Measurements from ENCODE around the gene PUS1.

Gene PUS1

DNA sequence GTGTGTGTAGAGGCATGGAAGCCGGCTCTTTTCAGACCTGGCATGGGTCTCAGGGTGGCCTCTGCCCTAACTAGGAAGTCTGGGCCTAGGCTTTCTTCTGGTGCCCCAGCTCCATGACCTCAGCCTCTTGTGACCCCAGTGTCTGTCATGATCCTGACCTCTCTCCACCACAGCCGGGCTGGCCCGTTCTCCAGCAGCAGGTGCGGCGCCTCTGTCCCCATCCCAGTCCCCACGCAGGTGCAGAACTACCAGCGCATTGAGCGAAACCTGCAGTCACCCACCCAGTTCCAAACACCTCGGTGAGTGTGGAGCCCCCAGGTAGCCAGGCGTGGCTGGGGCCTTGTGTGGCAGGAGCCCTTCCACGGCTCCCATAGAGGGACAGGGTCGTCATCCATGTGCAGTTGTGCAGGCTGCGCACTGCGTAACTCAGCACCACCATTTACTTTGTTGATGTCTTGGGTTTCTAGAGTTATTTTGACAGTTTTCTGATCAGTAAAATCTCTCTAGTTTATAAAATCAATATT lies 14.8 kb upstream of the PUS1 start:
- TF ChIP-seq ZFP30 (CRISPR knock-in tag; IDR thresholded peaks at IDR 0.05) (no peak), BACH2 (CRISPR knock-in tag; IDR thresholded peaks at IDR 0.05; ENCODE audit: borderline replicate concordance) (no peak), ZNF565 (CRISPR knock-in tag; conservative IDR thresholded peaks at IDR 0.05; ENCODE audit: low read depth) (no peak), PPARA (CRISPR knock-in tag; IDR thresholded peaks at IDR 0.05; ENCODE audit: borderline replicate concordance) (no peak), TOX (CRISPR knock-in tag; IDR thresholded peaks at IDR 0.05; ENCODE audit: borderline replicate concordance) (no peak), ZNF8 (CRISPR knock-in tag; IDR thresholded peaks at IDR 0.05) (no peak), ZFP3 (CRISPR knock-in tag; IDR thresholded peaks at IDR 0.05) (no peak), ZNF70 (CRISPR knock-in tag; IDR thresholded peaks at IDR 0.05) (no peak), RARB (CRISPR knock-in tag; IDR thresholded peaks at IDR 0.05) (no peak), SNAI2 (CRISPR knock-in tag; IDR thresholded peaks at IDR 0.05) (no peak), ZC3H10 (CRISPR knock-in tag; IDR thresholded peaks at IDR 0.05) (no peak), ISL1 (CRISPR knock-in tag; IDR thresholded peaks at IDR 0.05) (no peak), GLIS3 (CRISPR knock-in tag; IDR thresholded peaks at IDR 0.05) (no peak), OSR1 (CRISPR knock-in tag; IDR thresholded peaks at IDR 0.05) (no peak)
- TF ChIP-seq, protein P1, sequence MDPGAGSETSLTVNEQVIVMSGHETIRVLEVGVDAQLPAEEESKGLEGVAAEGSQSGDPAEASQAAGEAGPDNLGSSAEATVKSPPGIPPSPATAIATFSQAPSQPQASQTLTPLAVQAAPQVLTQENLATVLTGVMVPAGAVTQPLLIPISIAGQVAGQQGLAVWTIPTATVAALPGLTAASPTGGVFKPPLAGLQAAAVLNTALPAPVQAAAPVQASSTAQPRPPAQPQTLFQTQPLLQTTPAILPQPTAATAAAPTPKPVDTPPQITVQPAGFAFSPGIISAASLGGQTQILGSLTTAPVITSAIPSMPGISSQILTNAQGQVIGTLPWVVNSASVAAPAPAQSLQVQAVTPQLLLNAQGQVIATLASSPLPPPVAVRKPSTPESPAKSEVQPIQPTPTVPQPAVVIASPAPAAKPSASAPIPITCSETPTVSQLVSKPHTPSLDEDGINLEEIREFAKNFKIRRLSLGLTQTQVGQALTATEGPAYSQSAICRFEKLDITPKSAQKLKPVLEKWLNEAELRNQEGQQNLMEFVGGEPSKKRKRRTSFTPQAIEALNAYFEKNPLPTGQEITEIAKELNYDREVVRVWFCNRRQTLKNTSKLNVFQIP (CRISPR knock-in tag; IDR thresholded peaks at IDR 0.05; ENCODE audit: borderline replicate concordance, low read depth): no peak
- TF ChIP-seq, protein P2, sequence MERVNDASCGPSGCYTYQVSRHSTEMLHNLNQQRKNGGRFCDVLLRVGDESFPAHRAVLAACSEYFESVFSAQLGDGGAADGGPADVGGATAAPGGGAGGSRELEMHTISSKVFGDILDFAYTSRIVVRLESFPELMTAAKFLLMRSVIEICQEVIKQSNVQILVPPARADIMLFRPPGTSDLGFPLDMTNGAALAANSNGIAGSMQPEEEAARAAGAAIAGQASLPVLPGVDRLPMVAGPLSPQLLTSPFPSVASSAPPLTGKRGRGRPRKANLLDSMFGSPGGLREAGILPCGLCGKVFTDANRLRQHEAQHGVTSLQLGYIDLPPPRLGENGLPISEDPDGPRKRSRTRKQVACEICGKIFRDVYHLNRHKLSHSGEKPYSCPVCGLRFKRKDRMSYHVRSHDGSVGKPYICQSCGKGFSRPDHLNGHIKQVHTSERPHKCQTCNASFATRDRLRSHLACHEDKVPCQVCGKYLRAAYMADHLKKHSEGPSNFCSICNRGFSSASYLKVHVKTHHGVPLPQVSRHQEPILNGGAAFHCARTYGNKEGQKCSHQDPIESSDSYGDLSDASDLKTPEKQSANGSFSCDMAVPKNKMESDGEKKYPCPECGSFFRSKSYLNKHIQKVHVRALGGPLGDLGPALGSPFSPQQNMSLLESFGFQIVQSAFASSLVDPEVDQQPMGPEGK (CRISPR knock-in tag; IDR thresholded peaks at IDR 0.05; ENCODE audit: borderline replicate concordance): no peak
- TF ChIP-seq, protein P3, sequence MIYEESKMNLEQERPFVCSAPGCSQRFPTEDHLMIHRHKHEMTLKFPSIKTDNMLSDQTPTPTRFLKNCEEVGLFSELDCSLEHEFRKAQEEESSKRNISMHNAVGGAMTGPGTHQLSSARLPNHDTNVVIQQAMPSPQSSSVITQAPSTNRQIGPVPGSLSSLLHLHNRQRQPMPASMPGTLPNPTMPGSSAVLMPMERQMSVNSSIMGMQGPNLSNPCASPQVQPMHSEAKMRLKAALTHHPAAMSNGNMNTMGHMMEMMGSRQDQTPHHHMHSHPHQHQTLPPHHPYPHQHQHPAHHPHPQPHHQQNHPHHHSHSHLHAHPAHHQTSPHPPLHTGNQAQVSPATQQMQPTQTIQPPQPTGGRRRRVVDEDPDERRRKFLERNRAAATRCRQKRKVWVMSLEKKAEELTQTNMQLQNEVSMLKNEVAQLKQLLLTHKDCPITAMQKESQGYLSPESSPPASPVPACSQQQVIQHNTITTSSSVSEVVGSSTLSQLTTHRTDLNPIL (CRISPR knock-in tag; IDR thresholded peaks at IDR 0.05; ENCODE audit: low read depth): no peak
- TF ChIP-seq, protein P4, sequence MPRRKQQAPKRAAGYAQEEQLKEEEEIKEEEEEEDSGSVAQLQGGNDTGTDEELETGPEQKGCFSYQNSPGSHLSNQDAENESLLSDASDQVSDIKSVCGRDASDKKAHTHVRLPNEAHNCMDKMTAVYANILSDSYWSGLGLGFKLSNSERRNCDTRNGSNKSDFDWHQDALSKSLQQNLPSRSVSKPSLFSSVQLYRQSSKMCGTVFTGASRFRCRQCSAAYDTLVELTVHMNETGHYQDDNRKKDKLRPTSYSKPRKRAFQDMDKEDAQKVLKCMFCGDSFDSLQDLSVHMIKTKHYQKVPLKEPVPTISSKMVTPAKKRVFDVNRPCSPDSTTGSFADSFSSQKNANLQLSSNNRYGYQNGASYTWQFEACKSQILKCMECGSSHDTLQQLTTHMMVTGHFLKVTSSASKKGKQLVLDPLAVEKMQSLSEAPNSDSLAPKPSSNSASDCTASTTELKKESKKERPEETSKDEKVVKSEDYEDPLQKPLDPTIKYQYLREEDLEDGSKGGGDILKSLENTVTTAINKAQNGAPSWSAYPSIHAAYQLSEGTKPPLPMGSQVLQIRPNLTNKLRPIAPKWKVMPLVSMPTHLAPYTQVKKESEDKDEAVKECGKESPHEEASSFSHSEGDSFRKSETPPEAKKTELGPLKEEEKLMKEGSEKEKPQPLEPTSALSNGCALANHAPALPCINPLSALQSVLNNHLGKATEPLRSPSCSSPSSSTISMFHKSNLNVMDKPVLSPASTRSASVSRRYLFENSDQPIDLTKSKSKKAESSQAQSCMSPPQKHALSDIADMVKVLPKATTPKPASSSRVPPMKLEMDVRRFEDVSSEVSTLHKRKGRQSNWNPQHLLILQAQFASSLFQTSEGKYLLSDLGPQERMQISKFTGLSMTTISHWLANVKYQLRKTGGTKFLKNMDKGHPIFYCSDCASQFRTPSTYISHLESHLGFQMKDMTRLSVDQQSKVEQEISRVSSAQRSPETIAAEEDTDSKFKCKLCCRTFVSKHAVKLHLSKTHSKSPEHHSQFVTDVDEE (CRISPR knock-in tag; IDR thresholded peaks at IDR 0.05): no peak
- ATAC-seq: no peak

DNA sequence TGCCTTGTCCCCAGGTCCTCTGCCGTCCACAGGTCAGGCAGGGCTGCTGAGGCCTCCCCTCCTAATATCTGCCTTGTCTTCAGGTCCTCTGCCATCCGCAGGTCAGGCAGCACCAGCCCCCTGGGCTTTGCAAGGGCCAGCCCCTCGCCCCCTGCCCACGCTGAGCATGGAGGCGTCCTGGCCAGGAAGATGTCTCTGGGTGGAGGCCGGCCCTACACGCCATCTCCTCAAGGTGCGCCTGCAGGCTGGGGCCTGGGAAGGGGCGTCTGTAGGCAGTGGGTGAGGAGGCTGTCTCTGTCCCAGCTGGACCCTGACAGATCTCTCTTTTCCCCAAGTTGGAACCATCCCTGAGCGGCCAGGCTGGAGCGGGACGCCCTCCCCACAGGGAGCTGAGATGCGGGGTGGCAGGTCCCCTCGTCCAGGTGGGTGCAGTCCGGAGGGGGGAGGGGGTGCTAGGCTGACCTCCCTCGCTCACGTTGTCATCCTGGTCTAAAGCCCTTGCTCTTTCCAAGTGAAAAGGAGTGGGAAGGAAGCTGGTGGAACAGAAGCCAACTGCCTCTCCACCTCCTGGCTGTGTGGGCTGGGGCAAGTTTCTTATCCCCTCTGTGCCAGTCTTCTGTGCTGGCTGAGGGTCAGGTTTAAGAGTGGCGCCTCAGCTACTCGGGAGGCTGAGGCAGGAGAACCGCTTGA lies 13.9 kb upstream of the PUS1 start:
- TF ChIP-seq ZNF565 (CRISPR knock-in tag; conservative IDR thresholded peaks at IDR 0.05; ENCODE audit: low read depth): no peak
- TF ChIP-seq PPARA (CRISPR knock-in tag; IDR thresholded peaks at IDR 0.05; ENCODE audit: borderline replicate concordance): no peak
- no peak for TF ChIP-seq ARNTL (CRISPR knock-in tag; IDR thresholded peaks at IDR 0.05; ENCODE audit: borderline replicate concordance, low read depth)
- no peak for TF ChIP-seq RARB (CRISPR knock-in tag; IDR thresholded peaks at IDR 0.05)
- TF ChIP-seq ZC3H10 (CRISPR knock-in tag; IDR thresholded peaks at IDR 0.05): no peak
- no peak for TF ChIP-seq ZNF8 (CRISPR knock-in tag; IDR thresholded peaks at IDR 0.05)
- ATAC-seq: no peak

DNA sequence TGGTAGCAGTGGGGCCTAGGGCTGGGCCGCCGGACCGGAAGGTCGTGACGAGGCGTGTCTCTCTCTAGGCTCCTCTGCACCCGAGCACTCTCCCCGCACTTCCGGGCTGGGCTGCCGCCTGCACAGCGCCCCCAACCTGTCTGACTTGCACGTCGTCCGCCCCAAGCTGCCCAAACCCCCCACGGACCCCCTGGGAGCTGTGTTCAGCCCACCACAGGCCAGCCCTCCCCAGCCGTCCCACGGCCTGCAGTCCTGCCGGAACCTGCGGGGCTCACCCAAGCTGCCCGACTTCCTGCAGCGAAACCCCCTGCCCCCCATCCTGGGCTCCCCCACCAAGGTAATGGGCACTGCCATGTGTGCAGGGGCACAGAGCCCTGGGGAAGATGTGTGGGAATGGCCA lies 13.3 kb upstream of the PUS1 start:
- no peak for ATAC-seq
- TF ChIP-seq, protein P3 (CRISPR knock-in tag; IDR thresholded peaks at IDR 0.05; ENCODE audit: low read depth): no peak
- TF ChIP-seq ZFP30 (CRISPR knock-in tag; IDR thresholded peaks at IDR 0.05): no peak
- no peak for TF ChIP-seq ESRRG (CRISPR knock-in tag; IDR thresholded peaks at IDR 0.05)
- TF ChIP-seq, protein P1 (CRISPR knock-in tag; IDR thresholded peaks at IDR 0.05; ENCODE audit: borderline replicate concordance, low read depth): no peak
- TF ChIP-seq SNAI2 (CRISPR knock-in tag; IDR thresholded peaks at IDR 0.05): no peak
- TF ChIP-seq, protein P5, sequence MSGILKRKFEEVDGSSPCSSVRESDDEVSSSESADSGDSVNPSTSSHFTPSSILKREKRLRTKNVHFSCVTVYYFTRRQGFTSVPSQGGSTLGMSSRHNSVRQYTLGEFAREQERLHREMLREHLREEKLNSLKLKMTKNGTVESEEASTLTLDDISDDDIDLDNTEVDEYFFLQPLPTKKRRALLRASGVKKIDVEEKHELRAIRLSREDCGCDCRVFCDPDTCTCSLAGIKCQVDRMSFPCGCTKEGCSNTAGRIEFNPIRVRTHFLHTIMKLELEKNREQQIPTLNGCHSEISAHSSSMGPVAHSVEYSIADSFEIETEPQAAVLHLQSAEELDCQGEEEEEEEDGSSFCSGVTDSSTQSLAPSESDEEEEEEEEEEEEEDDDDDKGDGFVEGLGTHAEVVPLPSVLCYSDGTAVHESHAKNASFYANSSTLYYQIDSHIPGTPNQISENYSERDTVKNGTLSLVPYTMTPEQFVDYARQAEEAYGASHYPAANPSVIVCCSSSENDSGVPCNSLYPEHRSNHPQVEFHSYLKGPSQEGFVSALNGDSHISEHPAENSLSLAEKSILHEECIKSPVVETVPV (CRISPR knock-in tag; IDR thresholded peaks at IDR 0.05): no peak
- TF ChIP-seq, protein P2 (CRISPR knock-in tag; IDR thresholded peaks at IDR 0.05; ENCODE audit: borderline replicate concordance): no peak
- no peak for TF ChIP-seq ZC3H10 (CRISPR knock-in tag; IDR thresholded peaks at IDR 0.05)
- no peak for TF ChIP-seq BACH2 (CRISPR knock-in tag; IDR thresholded peaks at IDR 0.05; ENCODE audit: borderline replicate concordance)
- no peak for TF ChIP-seq TOX (CRISPR knock-in tag; IDR thresholded peaks at IDR 0.05; ENCODE audit: borderline replicate concordance)
- no peak for TF ChIP-seq PPARA (CRISPR knock-in tag; IDR thresholded peaks at IDR 0.05; ENCODE audit: borderline replicate concordance)
- no peak for TF ChIP-seq ISL1 (CRISPR knock-in tag; IDR thresholded peaks at IDR 0.05)
- no peak for TF ChIP-seq OSR1 (CRISPR knock-in tag; IDR thresholded peaks at IDR 0.05)
- no peak for TF ChIP-seq ZNF70 (CRISPR knock-in tag; IDR thresholded peaks at IDR 0.05)
